ENCODE measurements around the gene SUPT20HL1. TPM values are rescaled to one million over a fixed set of nuclear protein-coding genes. Genes with fewer than 3 reads are reported as not detected.
"Not testable (repeated sequence)": the region's sequence is repeated elsewhere in the genome, so short reads cannot be mapped to it uniquely, and the experiment has no call there.

The SUPT20HL1 gene
- not detected in 2 replicates for total RNA-seq
- polyA plus RNA-seq (2012): not detected

- no peak for DNase-seq (ENCODE audit: low read depth)
Observed at GRCh38 chrX:24360272-24360671, at the start of gene SUPT20HL1. TSS of gene SUPT20HL1 (plus strand) at chrX:24360639. CDS start at chrX:24362761, 2,122 bp downstream.

DNA sequence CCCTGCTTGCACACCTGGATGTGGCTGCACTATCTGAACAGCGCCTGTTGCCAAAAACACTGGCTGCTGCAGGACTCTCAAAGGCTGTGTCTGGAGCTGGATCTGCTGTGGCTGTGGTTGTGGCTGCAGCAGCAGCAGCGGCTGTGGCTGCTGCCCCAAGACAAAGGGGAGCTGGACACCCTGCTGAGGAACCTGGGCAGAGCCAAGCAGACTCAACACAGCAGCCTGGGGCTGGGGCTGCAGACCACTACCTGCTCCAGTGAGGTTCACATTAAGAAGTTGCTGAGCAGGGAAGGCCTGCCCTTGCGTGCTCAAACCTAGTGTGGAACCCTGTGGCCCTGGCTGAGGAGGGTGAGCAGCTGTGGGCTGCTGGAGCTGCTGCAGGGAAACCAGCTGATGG is 49.5 kb upstream of the SUPT20HL1 start:
- not testable (repeated sequence) for DNase-seq (ENCODE audit: low read depth)

DNA sequence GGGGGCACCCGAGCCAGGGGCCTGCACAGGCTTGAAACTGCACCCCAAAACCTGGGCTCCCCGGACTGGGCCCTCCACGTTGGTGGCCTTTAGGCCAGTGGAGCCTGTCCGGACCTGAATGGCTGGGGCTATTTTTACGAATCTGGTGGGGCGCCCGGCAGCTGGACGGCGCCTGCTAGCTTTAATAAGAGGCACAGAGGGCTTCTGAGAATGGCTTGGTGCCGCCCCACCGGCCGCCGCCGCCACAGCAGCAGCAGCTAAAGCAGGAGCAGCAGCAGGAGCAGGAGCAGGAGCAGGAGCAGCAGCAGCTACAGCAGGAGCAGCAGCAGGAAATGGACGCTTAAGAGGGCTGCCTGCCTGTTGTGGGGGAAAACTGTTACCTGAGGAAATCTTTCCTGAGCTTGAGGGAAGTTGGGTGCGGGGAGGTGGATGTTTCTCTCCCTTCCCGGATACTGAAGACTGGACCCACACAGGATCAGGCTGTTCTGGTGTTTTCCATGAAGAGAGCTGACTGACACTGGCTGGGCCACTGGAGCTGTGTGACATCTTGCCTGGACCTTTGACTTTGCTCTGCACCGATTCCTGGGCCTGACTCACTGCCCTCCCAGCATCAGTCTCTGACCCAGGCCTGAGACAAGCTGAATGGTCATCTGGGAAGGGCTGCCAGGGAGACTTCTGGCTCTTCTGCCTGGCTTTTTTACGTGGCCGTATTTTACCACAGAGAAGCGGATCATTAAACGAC is 48.8 kb upstream of the SUPT20HL1 start:
- DNase-seq (ENCODE audit: low read depth): not testable (repeated sequence)

DNA sequence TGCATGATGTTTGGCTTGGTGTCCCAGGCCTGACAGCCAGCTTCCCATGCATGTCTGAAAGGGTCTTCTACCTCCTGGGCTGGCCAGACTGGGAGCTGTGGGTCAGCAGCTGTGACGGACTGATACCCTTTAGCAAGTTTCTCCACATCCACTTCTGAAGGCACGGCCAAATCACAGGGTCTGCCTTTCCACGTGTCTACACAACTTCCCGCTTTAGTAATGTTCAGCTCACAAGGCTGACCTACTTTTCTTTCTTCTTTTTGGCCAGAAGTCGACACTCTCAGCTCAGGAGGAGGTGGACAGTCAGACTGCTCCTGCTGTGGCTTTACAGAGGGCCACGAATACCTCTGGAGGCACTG is 48.2 kb upstream of the SUPT20HL1 start:
- not testable (repeated sequence) for DNase-seq (ENCODE audit: low read depth)

DNA sequence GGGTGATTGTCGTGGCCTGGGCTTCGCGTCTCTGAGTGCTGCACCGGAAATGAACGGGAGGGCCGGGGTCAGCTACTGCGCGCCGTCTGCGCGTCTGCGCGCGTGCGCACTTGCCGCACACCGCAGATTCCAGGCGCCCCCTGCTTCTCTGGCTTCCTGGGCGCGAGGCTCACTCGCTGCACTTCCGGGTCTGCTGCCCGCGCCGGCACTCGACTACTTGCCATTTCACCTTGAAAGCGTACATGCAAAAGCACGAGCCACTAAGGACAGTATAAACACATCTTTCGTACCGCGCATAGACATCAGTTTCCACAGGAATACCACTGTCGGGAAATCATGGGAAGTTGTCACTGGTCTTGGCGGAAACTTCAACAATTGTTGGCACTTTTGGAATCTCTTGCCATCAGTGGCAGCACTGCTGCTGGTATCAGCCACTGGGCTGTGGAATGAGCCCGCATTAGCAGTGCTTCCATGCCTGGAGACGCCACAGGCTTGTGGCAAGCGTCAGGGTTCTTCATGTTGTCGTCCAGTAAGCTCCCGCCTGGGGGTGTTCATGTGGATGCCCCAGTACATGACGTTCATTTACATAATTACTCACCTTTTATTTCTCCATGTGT is 46.3 kb upstream of the SUPT20HL1 start, which contains the start of gene SUPT20HL2:
TSS of gene SUPT20HL2 (minus strand) at position 51 of the 617 bp plus-strand sequence. CDS start 754 bp downstream, outside the sequence.
- DNase-seq (ENCODE audit: low read depth): no peak

GRCh38 chrX:24316111-24316510 is 44.3 kb upstream of the SUPT20HL1 start:
- DNase-seq (ENCODE audit: low read depth): no peak

DNA sequence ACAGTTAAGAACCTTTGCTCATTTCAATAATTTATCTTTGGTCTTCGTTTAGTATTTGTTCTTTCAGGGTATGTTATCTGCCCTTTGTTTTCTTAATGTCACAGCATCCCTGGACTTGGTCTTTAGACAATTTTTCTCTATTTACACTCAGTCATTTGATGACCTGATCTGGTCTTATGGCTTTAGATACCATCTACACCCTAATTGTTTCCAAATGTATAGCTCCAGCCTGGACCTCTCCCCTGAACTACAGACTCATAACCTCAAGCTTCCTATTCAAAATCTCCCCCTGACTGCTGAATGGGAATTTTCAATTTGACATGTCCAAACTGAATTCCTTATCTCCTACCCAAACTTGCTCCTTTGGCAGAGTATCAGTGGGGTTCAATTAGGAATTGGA is 42.9 kb upstream of the SUPT20HL1 start:
- no peak for DNase-seq (ENCODE audit: low read depth)

DNA sequence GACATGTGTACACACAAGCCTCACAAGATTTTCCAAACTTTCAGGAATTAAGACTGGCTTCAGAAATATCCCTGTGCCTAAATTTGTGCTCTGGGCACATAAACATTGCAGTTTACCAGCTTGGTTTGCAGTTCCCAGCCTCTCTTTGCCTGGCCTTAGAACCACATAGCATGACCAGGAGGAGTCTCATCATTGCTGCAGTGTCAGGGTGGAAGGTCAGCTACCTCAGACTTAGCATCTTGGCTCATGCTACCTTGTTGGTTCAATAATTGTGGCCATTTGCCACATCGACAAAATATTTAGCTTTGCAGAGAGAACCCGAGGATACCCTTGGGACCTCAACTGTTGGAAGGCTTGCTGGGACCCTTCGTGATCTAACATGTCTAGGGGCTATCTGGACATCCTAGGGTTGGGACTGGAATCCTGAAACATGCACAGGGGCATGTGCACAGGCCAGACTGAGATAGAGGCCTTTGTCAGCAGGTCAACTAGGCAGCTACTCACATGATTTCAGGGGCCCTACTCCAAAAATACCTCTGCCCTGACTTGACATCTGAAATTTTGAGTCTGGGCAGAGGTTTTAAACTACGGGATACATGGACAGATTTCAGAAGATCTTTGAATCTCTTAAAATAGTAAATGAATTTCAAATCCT is 38.6 kb upstream of the SUPT20HL1 start:
- DNase-seq (ENCODE audit: low read depth): no peak

- DNase-seq (ENCODE audit: low read depth): no peak
Observed at GRCh38 chrX:24325231-24325630, 35.2 kb upstream of the SUPT20HL1 start.

GRCh38 chrX:24332878-24333277 is 27.6 kb upstream of the SUPT20HL1 start:
- peak; percentile 18 for DNase-seq (ENCODE audit: low read depth)

GRCh38 chrX:24333371-24333770 is 27.1 kb upstream of the SUPT20HL1 start:
- DNase-seq (ENCODE audit: low read depth): no peak

- no peak for DNase-seq (ENCODE audit: low read depth)
Observed at GRCh38 chrX:24334461-24334860, 26.0 kb upstream of the SUPT20HL1 start.

- DNase-seq (ENCODE audit: low read depth): no peak
Observed at GRCh38 chrX:24335871-24336270, 24.6 kb upstream of the SUPT20HL1 start.

DNA sequence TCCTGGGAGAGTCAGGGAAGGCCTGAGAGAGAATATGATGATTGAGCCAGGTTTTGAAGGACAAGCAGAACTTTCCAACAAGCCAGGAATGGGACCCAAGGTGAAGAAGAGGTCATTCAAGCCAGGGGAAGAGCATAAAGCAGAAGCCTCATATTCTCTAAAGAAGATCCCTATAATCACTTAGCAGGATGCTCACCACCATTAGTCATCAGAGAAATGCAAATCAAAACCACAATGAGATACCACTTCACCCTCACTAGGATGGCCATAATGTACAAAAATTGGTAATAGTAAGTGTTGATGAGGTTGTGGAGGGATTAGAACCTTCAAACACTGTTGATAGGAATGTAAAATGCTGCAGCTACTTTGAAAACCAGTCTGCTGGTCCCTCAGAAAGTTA is 20.5 kb upstream of the SUPT20HL1 start:
- no peak for DNase-seq (ENCODE audit: low read depth)

DNA sequence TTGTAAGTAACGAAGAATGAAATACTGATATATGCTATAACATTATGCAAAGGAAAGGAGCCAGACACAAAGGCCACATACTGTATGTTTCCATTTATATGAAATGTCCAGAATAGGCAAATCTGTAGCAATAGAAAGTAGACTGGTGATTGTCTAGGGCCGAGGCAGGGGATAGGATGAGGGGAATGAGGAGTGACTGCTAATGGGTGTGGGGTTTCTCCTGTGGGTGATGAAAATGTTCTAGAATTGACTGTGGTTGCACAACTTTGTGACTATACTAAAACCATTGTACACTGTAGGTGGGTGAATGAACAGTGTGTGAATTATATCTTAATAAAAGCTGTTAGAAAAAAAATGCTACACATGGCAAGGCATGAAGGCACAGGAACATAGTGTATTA is 19.9 kb upstream of the SUPT20HL1 start:
- no peak for DNase-seq (ENCODE audit: low read depth)

DNA sequence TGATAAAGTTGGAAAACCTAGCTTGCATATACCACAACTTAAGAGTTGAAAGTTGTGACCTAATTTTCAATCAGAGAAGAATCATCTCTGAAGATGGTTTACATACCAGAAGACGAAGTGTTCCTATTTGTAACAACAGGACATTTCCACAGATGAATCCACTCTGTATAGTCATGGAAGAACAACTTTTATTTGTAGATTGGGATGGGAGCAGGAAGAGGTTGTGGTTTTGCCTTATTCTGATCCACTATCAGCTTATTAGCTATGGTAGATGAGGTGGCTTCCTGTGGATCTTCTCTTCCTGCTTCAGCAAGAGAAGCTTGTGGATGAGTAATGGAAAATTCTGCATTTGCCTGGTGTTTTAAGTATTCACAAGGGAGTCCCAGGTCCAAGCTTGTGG is 18.6 kb upstream of the SUPT20HL1 start:
- no peak for DNase-seq (ENCODE audit: low read depth)

GRCh38 chrX:24343719-24344118 is 16.7 kb upstream of the SUPT20HL1 start:
- no peak for DNase-seq (ENCODE audit: low read depth)

DNA sequence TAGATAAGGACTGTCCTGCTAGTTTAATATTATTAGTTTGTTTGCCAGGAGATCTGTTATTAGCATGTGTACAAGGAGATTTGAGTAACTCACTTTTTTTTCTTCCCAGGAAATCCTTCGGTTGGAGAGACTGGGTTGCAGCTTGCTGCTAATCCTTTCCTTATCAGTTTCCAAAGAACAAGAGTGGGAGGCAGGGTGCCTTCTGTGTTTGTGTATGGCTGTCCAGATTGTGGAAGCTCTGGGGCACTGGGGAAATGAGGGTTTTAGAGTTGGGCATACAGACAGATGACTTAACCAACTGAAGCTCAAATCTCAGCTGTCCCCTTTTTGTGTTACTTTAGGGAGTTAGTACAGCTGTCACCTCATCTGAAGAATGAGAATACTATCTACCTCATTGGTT is 12.6 kb upstream of the SUPT20HL1 start:
- peak; percentile 1 for DNase-seq (ENCODE audit: low read depth)

DNA sequence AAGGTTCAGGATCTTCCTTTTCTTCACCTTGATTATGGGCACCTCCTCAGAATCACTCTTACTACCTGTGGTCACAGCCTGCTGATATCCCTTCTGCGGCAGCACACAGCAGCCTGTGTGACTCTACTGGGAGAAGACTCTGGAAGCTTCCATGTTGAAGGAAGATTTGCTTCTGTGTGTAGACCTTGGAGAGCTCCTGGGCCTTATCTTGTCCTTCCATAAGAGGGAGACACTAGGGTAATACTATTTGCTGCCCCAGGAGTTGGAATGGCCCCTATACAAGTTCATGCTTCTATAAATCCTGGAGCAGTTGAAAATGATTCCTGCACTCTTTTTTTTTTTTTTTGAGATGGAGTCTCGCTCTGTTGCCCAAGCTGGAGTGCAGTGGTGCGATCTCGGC is 10.2 kb upstream of the SUPT20HL1 start:
- DNase-seq (ENCODE audit: low read depth): no peak

DNA sequence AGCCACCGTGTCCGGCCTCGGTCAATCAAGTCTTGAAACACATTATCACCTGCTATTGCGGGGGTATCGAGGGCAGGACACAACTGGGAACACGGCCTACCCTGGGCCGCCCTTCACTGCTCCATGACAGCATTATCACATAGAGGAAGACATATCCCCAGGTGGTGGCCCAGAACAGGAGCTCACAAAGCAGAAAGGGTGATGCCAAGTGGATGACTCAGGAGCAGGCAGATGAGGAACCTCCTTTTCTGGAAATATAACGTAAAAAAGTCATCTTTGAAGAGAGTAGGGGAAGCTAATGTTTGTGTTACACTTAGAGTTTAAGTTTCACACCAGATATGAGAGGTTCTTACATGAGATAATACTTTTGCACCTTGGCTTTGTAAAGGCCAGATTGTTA is 5.3 kb upstream of the SUPT20HL1 start:
- DNase-seq (ENCODE audit: low read depth): no peak

DNA sequence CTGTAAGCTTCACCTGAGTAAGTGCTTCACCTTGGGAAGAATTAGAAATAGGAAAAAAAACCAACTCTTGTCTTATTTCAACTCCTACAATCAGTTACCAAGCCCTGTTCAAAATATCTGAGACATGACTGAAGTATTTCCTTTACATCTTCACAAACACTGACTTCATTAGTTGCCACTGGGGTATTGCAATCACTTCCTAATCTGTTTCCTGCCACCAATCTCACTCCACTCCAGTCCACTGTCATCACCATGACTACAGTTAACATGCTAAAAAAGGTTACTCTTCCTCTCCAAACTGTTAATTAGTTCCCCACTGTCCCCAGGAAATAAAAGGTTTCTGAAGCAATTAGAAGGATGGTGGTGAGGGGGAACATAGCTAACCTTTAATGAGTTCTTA is 3.3 kb upstream of the SUPT20HL1 start:
- DNase-seq (ENCODE audit: low read depth): no peak

- not testable (repeated sequence) for DNase-seq (ENCODE audit: low read depth)
Observed at GRCh38 chrX:24362089-24362745, 1.8 kb downstream of the SUPT20HL1 start.
